ENCODE data around the gene NTRK2. TPM values are rescaled to one million over a fixed set of nuclear protein-coding genes. Genes with fewer than 3 reads are reported as not detected.
"Not testable (repeated sequence)": the region's sequence is repeated elsewhere in the genome, so short reads cannot be mapped to it uniquely, and the experiment has no call there.

Gene NTRK2
- total RNA-seq, 4 donors from 2014 or later, result 2.9 to 15.9 (median 8.4) TPM

DNA sequence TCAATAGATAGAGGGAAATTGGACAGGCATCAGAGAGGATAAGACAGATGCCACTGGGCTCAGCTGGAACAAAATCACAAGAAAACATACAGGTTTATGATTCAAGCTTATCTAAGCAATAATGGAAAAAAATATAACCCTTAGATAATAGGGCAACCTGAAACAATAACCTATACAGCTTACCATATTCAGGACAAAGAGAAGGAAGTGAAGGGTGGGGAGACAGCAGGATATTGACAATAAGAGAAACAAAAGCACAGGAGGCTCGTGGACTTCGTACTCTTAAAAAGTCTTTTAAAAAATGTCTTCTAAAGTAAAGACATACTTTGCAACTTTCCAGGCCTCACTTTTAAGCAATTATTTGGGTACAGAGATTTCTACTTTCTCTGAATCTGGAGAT is 225.3 kb downstream of the NTRK2 start:
- DNase-seq, result no peak
- Histone ChIP-seq H3K36me3 (no peaks in the 10 kb centered on the region), H3K27ac (no peak overlapping the region), H3K4me3 (no peak overlapping the region), H3K4me1 (no peaks in the 10 kb centered on the region), H3K9me3 (no peaks in the 10 kb centered on the region), H3K27me3 (no peaks in the 10 kb centered on the region)
- TF ChIP-seq, protein P1, sequence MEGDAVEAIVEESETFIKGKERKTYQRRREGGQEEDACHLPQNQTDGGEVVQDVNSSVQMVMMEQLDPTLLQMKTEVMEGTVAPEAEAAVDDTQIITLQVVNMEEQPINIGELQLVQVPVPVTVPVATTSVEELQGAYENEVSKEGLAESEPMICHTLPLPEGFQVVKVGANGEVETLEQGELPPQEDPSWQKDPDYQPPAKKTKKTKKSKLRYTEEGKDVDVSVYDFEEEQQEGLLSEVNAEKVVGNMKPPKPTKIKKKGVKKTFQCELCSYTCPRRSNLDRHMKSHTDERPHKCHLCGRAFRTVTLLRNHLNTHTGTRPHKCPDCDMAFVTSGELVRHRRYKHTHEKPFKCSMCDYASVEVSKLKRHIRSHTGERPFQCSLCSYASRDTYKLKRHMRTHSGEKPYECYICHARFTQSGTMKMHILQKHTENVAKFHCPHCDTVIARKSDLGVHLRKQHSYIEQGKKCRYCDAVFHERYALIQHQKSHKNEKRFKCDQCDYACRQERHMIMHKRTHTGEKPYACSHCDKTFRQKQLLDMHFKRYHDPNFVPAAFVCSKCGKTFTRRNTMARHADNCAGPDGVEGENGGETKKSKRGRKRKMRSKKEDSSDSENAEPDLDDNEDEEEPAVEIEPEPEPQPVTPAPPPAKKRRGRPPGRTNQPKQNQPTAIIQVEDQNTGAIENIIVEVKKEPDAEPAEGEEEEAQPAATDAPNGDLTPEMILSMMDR (IDR thresholded peaks at IDR 0.05), result no peak
- TF ChIP-seq POLR2A (IDR thresholded peaks at IDR 0.05), result no peak
- WGBS, 2 donors, result 67 to 81% methylated on average over 2 of the region's 2 CpGs
- intact Hi-C loops (cut with DNase I), result no loop called here

DNA sequence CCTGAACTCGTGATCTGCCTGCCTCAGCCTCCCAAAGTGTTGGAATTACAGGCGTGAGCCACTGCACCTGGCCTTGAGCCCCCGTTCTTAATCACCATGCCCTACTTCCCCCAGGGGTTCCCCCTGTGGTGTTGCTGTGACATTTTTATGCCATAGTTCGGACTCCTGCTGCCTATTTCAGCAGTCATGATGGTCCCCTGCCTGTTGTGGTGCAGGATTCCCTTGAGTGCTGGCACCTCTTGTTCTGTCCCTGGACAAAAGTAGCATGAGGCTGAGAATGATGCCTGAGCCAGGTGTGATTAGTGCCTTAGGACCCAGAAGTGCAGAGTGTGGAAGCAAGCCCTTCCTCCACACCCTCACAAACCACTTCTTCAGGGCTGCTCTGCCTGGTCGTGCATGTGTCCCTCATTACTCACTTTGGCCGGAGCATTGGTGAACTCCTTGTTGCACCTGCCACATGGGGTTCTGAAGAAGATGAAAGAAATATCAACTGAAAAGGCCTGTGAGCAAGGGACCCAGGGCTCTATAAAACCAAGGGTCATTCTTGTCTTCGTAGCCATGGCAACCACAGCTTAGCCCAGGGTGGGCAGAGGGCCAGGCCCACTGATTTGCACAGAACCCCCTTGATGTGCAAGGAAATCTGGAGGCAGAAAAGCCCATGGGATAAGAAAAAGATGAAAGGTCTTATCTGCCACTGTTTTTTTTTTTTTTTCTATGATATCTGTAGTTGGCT is 228.0 kb downstream of the NTRK2 start:
- Histone ChIP-seq H3K9me3 (no peaks in the 10 kb centered on the region), H3K36me3 (no peaks in the 10 kb centered on the region), H3K4me3 (no peak overlapping the region), H3K27ac (no peak overlapping the region), H3K4me1 (no peaks in the 10 kb centered on the region), H3K27me3 (no peaks in the 10 kb centered on the region)
- intact Hi-C loops (cut with DNase I), result no loop called here
- TF ChIP-seq POLR2A (IDR thresholded peaks at IDR 0.05), result no peak
- TF ChIP-seq, protein P1 (IDR thresholded peaks at IDR 0.05), result no peak
- no peak for DNase-seq
- 75 to 82% methylated on average over 6 to 7 of the region's 7 CpGs for WGBS, 2 donors

DNA sequence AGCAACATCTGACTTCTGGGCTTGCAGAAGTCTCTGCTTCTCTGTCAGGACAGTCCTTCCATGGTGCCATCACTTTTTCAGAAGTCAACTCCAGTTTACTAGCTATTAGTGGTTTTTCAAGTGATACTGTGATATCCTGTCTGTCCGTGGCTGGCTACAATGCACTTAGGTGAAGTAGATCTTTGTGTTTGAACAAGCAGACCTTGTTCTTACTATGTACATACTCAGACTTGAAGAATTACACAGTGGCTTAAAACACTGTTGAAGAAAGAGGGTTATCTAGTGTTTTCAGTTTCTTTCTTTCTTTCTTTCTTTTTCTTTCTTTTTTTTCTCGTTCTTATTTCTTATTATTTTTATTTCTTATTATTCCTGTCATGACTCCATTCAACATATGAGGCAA is 228.7 kb downstream of the NTRK2 start:
- H3K27me3 ChIP-seq, result no peaks in the 10 kb centered on the region
- WGBS, 2 donors, result 69 to 71% methylated on average over 2 of the region's 2 CpGs
- H3K4me1 ChIP-seq, result no peaks in the 10 kb centered on the region
- H3K4me3 ChIP-seq, result no peak overlapping the region
- intact Hi-C loops (cut with DNase I), result no loop called here
- H3K36me3 ChIP-seq, result no peaks in the 10 kb centered on the region
- no peak for TF ChIP-seq POLR2A (IDR thresholded peaks at IDR 0.05)
- TF ChIP-seq, protein P1 (IDR thresholded peaks at IDR 0.05), result no peak
- H3K9me3 ChIP-seq, result no peaks in the 10 kb centered on the region
- no peak overlapping the region for H3K27ac ChIP-seq
- no peak for DNase-seq

DNA sequence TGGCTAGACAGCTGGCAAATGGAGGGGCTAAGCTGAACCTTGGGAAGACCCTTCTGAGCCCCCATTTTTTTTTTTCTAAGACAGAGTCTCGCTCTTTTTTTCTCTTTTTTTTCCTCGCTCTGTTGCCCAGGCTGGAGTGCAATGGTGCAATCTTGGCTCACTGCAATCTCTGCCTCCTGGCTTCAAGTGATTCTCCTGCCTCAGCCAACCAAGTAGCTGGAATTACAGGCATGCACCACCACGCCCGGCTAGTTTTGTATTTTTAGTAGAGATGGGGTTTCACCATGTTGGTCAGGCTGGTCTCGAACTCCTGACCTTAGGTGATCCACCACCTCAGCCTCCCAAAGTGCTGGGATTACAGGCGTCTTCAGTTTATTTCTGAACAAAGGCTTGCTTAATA is 229.1 kb downstream of the NTRK2 start:
- H3K36me3 ChIP-seq; H3K9me3 ChIP-seq; H3K4me1 ChIP-seq; intact Hi-C loops (cut with DNase I); H3K4me3 ChIP-seq; H3K27ac ChIP-seq; H3K27me3 ChIP-seq; DNase-seq: not testable (repeated sequence)
- WGBS, 2 donors, result 78 to 87% methylated on average over 5 to 6 of the region's 6 CpGs

DNA sequence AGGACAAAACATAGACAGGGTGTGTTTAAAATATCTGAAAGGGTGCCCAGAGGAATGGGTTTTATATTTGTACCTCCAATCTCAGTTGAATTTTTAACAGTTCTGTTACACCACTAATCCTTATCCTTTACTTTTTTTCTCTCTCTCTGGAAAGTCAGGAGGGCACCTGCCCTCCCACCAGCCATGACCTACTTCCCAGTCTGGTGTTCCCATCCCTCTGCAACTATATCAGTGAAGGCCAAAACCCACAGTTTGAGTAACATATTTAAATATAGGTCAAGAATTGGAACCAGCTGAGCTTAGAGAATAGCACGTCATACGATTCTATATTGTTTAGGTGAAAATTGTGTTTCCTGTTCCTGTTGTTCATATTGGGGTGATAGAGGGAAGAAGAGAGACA is 229.8 kb downstream of the NTRK2 start:
- Histone ChIP-seq H3K4me1 (no peaks in the 10 kb centered on the region), H3K27ac (no peak overlapping the region), H3K9me3 (no peaks in the 10 kb centered on the region), H3K36me3 (no peaks in the 10 kb centered on the region), H3K27me3 (no peaks in the 10 kb centered on the region), H3K4me3 (no peak overlapping the region)
- intact Hi-C loops (cut with DNase I), result no loop called here
- no peak for DNase-seq
- 83 to 100% methylated on average over 2 of the region's 2 CpGs for WGBS, 2 donors
- TF ChIP-seq POLR2A (IDR thresholded peaks at IDR 0.05), result no peak
- TF ChIP-seq, protein P1 (IDR thresholded peaks at IDR 0.05), result no peak

DNA sequence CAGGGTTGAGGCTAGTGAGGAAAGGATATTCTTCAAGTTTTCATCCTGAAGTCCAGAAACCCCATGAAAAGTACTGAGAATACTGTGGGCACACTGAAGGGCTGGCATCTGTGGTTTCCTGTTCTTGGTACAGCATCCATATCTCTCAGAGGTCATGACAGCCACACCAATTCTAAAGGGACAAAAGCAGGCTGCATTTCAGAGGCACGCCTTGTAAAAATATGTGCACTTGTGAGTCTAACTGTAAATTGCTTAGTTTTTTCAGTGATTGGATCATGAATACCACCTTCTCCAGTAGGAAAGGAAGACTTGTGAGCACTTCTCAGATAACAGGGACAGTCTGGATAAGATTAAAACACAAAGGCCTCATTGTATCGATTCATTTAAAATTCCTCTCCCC is 230.9 kb downstream of the NTRK2 start:
- no peaks in the 10 kb centered on the region for H3K4me1 ChIP-seq
- no peak for DNase-seq
- 84 to 89% methylated on average over 2 of the region's 2 CpGs for WGBS, 2 donors
- intact Hi-C loops (cut with DNase I), result no loop called here
- H3K36me3 ChIP-seq, result no peaks in the 10 kb centered on the region
- H3K27me3 ChIP-seq, result no peaks in the 10 kb centered on the region
- TF ChIP-seq, protein P1 (IDR thresholded peaks at IDR 0.05), result no peak
- TF ChIP-seq POLR2A (IDR thresholded peaks at IDR 0.05), result no peak
- no peak overlapping the region for H3K4me3 ChIP-seq
- no peak overlapping the region for H3K27ac ChIP-seq
- H3K9me3 ChIP-seq, result no peaks in the 10 kb centered on the region
